ENCODE results near the gene ZNF512B.
"Not testable (repeated sequence)": the region's sequence is repeated elsewhere in the genome, so short reads cannot be mapped to it uniquely, and the experiment has no call there.

Gene ZNF512B

DNA sequence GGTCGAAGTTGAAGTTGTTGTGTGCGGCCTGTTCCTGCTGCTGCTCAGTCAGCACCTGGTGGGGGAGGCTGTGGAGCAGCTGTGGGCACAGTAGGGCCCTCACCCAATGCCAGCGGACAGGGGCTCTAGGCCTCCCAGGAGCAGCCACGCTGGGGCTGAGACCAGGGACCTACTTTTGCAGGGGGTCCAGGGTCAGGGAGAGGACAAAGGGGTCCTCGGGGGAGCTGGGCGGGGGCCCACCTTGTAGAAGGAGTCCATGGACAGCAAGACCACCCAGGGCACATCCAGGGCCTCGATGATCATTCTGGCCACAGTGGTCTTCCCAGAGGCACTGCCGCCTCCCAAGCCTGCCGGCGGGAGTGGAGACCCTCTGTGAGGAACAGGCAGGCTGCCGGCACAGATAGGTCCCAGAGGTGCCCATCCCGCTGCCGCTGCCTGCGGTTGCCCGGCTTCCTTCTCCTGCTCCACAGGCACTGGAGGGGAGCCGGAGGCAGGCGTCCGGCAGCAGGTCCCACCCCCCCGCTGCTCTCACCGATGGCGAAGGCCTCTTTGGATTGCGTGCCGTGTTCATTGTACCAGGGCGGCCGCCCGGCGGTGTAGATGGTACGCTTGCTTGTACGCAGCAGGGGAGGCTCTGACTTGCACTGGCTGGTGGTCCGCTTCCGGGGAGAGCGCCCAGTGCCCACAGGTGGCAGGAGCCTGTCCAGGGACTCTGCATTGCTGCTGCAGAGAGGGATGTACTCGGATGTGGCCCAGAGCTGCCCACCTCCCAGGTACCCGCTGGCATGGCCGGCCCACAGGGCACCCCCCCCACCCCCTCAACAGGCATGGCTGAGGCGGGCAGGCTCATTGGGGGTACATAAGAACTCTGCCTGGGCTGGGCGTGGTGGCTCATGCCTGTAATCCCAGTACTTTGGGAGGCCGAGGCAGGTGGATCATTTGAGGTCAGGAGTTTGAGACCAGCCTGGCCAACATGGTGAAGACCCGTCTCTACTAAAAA, 23.5 kb downstream of the ZNF512B start:
- no peak for DNase-seq

DNA sequence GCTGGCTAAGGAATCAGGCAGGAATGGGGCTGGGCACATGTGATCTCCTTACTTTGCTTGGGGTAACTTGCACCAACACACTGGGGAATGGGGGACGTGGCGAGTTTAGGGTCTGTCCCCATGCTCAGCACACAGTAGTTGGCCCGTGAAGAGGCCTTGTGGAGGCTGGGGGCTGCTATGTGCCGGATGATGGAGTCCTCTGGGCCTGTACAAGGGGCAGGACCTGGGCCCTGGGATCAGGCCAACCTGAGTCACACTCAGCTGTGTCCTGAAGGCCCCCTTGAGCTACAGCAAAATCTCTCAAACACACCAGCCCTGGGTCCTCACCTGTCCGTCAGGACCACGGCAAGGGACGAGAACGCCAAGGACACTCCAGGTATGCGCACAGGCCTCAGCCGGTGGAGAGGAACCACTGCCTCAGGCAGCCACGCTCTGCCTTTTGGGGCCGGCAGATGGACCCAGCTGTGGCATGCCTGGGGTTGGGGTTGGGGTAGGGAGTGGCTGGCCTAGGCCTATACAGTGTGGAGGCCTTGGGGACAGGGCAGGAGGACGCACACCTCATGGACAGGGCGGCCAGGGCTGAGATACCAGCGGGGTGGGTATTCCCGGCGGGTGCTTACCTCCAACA, 24.6 kb downstream of the ZNF512B start:
- no peak for DNase-seq

DNA sequence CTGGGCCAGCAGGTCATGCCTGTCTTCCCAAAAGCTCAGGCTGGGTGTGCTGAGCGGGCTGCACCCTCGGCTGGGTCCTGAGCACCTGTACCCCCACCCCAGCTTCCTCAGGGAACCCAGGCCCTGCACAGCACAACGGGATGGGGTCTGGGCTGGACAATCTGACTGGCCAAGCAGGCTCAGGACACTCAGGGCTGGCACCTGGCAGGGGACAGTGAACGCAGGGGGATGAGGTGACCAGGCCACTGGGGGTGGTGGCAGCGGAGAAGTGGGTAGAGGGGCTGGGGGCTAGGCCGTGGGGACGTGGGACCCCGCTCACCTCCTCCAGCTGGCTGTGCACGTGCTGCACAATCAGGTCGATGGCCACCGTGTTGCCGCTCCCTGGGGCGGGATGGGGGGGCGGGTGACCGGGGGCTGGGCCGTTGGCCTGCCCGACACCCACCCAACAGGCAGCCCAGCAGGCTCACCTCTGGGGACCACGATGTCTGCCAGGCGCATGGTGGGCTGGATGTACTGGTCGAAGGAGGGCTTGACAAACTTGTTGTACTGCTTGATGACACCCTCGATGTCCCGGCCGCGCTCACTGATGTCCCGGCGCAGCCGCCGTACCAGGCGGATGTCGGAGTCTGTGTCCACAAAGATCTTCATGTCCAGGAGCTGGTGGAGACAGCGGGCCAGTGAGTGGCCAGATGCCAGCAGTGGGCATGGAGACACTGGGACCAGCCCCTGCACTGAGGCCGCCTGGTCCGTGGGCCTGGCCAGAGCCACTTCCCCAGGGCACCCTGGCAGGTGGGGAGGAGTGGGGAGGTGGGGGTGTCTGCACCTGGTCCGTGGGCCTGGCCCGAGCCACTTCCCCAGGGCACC, 25.4 kb downstream of the ZNF512B start:
- DNase-seq, result no peak

DNA sequence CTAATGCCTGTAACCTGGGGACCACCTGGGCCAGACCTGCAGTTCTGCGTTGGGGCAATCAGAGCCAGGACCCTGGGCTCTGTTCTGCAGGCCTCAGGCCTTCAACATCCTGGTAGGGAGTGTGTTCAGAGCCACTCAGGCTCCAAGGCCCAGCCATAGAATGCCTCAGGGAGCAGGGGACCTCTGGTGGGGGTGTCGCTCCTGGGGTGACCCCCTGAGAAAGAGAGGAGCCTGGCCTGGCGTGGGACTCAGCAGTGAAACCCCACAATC, 26.0 kb downstream of the ZNF512B start:
- no peak for DNase-seq

DNA sequence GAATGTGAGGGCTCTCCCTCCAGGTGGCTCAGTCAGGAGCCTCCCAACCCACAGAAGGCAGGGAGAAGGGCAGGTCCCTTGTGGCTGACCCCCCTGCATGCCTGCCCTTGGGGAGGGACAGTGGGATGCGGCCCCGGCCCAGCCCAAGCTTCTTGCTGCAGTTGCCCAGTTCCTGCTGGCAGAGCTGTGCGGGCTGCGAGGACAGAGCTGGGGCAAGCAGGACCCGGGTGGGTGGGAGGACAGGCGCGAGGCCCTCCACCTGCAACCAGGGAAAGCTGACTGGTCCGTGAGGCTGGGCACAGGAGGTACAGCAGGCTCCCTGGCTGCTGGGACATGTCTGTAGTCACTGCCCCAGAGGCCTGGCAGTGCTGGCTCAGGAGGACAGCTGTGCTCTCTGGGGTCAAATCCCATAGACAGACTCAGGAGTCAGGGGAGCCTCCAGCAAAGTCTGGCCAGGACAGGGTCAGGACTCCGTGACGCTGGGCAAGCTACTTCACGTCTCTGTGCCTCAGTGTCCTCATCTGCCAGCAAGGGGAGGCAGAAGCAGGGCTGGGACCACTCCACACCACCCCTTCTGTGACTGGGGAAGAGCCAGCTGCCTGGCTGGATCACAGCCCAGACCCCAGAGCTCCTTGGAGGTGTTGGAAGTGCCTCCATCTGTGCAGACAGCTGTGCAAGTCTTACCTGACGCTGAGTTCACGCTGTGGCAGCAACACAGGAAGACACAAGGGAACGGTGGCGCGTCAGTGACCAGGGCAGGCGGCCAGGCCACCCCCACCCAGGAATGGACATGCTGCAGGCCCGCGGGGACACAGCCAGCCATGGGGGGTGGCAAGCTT, 26.5 kb downstream of the ZNF512B start:
- no peak for DNase-seq

DNA sequence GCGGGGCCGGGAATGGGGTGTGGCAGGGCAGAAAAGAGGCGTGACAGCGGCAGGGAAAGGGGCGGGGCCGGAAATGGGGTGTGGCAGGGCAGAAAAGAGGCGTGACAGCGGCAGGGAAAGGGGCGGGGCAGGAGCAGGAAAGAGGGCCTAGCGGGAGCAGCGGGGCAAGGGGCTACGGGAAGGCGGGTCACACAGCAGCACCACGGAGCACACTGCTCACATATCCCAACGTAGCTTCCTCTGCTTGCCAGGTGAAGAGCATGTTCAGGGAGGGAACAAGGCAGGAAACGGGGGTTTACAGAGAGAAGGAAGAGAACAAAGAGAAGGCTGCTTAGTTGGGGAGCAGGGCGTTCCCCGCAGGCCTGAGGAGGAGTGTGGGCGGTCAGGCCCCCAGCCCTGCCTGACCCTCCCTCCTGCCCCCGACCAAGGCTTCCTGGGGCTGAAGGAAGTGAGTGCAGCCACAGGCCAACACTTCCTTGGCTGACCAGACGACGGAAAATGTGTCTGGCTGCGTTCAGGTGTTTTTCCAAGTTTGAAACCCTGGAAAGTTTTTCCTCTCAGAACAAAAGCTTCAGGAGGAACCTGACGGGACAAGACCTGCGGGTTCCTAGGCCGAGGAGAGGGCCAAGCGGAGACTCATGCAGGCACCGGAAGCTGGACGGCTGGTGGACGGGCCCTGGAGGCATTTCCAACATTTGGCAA, 27.3 kb downstream of the ZNF512B start:
- no peak for DNase-seq

DNA sequence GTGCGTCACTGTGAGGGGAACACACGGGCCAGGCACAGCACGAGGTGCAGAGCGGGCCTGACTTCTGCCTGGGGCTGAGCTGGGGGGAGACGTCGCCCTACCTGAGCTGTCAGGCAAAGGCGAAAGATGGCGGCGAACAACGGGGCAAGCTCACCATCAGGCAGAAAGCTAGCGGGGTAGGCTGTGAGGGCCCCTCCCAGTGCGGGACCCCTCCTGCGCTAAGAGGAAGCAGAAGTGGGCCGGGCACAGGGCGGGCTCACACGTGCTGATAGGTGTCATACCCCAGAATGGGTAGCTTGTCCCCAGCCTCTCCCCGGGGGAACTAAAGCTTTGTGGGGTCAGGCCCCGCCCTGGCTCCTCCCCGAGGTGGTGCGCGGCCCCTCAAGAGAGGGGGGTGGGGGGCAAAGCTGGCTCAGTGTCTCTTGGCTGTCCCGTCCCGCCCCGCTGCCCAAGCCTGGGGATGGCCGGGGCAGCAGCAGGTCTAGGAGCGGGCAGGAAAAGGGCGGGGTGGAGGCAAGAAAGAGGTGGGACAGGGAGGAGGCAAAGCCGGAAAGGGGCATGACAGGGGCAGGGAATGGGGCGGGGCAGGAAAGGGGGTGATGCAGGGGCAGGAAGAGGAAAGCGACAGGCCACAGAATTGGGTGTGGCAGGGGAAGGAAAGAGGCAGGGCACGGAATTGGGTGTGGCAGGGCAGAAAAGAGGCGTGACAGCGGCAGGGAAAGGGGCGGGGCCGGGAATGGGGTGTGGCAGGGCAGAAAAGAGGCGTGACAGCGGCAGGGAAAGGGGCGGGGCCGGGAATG, 28.2 kb downstream of the ZNF512B start:
- no peak for DNase-seq

DNA sequence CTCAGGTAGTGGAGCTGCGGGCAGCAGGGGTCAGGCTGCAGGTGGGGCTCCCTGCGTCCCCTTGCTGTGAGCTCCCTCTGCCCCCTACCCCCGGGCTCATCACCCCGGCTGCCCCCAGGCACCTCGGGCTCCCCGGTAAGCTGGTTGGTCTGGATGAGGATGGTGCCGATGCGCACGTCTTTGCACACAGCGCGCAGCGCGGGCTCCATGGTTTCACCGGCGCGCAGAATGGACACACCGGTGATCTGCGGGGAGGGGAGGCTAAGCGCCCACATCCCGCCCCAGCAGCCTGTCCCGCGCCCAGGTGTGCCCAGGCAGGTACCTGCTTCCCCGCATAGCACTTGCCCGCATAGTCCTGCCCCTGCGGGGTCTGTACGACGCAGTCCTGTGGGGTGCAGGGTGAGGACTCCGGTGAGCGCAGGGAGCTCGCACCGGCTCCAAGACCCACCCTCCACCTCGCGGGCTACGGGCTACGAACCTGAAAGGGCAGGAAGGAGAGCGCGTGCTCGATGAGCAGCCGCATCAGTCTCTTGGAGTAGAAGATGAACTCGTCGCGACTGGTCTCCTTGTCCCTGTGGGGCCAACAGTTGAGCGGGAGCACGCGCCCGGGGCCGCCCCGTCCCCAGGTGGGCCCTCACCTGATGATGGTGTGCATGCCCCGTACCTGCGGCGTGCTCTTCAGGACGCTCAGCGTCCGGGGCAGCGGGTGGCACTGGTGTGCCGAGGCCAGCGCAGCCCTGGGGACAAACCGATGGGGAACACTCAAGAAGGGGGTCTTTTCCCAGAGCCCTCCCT, 29.1 kb downstream of the ZNF512B start:
- DNase-seq, result no peak

DNA sequence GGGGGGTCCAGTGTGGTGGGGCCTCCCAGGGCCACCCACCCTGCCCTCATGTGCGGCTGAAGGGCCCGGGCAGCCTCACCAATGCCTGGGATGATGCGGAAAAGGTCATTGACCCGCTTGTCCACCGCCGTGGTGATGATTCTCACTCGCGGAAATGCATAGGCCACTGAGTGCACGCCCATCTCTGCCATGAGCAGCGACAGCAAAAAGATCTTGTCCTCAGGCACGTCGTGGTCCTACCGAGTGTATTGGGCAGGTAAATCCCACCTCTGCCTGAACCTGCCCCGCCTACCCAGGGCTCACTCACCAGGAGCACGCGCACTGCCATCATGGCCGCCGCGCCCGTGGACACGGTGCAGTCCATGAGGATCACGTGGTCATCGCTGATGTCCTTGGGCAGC, 29.7 kb downstream of the ZNF512B start:
- DNase-seq, result no peak

DNA sequence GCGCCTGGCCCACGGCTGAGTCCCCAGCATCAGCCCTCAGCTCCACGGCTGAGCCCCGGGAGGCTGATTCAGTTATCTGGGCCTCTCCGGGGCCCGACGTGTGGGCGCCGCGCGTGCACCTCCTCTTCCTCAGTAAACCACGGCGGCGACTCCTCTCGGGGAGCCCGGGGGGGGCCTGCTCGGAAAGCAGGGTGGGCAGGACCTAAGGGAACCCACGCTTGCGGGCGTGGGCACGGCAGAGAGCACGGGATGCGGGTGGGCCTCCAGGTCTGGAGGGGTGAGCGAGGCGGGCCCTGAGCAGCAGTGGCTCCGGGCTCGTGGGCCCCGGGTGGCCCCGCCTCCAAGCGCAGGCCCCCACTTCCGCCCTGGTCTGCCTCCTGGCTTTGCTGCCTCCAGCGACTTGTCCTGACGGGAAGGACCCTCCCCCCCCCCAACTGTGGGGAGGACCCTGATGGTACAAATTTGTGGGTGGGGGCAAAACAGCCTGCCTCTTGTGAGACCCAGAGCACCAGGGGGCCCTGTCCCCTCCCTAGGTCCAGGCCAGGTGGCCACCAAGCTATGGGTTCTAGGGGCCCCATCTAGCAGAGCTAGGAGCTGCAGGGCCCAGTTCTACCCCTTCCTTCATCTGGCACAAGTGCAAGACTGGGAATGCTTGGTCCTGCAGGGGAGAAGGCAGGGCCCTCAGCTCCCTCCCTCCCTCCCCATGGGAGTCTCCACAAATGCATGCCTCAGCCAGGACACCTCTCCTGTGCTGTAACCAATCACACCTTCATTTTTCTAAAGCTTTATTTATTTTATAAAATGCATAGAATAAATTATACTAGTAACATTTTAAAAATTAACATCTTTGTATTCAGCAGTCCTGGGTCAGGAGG, 30.4 kb downstream of the ZNF512B start:
- no peak for DNase-seq

DNA sequence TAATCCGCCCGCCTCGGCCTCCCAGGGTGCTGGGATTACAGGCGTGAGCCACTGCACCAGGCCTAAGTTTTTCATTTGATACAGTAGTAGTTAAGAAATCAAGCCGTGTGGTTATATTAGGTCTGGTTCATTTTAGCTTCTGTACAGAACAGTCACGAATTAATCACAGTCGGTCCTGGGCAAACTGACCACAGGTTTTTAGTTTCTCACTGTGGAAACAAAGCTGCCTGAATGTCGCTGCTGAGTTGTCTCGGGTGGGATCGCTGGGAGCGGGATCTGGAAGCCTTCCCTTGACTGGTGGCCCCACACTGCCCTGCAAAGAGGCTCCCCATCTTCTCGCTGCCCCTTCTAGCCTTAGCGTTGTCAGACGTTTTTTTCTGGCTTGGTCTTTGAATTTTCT, 32.1 kb downstream of the ZNF512B start:
- no peak for DNase-seq

DNA sequence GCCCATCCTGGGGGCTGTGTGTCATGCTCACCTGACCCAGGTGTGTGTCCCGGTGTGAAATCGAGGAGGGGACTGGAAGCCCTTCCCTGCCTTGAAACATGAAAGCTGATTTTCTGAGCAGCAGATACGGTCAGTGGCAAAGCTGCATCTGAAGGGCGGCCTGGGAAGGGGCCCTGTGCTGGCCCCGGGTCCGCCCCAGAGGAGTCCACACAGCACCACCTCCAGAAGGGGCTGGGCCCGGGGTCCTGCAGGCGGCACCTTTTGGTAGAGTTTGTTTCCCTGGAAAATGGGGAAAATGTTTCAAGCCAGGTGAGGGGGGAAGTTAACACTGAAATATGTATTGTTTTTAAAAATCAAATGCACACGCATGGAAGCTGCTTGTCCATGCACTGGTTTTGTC, 34.3 kb downstream of the ZNF512B start:
- DNase-seq, result no peak

DNA sequence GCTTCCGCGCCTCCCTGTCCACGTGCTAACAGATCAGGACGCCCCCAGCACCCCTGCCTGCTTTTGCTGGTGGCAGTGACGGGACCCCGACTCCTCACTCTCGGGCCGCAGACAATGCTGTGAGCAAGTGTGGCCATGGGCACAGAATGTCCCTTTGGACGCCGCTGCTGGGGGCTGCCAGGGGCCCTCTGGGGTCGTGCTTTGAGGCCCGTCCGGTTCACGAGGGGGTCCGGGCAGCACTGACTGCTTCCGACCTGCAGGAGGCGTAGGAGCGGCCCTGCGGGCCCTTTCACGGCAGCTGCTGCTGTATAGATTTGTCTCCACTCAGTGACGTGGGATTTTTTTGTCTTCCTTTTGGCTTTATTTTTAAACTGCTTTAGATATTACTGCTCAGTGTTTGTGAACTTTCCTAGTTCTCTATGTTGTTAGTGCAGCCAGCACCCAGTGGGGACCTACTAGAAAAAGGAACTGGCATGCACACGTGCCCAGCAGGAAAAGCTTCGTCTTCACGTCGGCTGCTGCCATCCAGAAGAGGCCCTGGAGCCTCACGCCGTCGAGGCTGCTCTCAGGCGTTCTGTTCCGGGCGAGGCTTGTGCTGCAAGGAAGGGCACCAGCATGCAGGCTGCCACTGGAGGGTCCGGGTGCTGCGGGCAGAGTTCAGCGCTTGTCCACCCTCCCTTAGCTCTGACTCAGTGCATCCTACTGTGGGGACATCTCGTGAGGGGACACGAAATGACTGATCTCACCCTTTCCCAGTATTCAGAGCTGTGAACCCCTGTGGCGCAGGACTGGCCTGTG, 35.3 kb downstream of the ZNF512B start:
- no peak for DNase-seq

DNA sequence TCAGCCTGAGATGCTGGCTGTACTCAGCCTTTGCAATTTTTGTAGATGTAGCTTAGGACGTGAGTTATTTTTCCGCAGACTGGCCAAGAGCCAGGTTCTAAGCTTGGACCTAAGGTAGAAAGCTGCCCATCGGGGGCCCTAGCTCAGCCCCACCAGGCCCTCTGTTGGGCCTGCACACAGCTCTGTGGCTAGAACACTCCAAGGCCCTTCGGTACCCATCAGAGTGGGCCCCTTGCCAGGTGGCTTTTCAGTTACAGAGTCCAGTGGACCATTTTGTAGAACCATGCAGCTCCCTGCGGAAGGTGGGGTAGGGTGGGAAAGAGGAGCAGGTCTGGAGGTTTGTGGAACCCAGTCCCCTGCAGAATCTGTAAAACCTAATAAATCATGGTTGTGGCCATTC, 36.1 kb downstream of the ZNF512B start:
- no peak for DNase-seq

DNA sequence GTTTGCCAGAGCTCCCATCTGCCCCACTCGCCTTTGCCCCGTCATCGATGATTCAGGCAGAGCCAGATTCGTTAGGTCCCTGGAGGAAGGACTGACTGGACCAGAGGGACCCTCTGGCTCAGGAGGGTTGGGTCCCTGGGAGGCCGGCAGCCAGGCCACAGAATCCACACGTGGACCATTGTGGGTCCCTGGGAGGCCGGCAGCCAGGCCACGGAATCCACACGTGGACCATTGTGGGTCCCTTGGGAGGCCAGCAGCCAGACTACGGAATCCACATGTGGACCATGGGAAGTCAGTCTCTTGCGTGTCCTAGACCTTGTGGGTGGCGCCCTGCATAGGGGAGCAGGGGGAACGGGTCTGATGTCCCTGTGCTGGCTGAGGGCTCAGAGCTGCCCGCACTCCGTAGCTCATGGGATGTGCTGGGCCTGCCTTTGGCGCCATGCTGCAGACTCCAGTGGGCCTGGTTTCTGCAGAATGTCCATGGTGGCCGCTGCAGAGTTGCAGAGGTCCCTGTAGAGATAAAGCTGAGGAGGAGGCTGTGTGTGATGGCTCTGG, 37.0 kb downstream of the ZNF512B start:
- no peak for DNase-seq

DNA sequence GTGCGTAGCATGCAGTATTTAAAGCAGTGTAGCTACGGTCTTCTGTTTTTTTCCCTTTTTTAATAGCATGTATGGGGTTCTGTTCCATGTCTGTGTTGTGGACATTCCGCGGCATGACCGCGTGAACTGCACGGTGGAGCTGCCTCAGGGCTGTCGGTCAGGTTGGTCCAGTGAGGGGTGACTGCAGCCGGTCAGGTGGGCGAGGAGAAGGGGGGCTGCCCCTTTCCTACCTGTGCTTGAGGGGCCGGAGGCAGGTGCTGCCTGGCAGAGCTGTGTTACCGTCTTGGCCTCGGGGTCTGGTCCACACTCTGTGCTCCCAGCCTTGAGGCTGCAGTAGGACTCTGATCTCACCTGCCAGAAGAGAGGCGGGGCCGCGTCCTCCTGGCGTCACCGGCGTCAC, 38.0 kb downstream of the ZNF512B start:
- no peak for DNase-seq

DNA sequence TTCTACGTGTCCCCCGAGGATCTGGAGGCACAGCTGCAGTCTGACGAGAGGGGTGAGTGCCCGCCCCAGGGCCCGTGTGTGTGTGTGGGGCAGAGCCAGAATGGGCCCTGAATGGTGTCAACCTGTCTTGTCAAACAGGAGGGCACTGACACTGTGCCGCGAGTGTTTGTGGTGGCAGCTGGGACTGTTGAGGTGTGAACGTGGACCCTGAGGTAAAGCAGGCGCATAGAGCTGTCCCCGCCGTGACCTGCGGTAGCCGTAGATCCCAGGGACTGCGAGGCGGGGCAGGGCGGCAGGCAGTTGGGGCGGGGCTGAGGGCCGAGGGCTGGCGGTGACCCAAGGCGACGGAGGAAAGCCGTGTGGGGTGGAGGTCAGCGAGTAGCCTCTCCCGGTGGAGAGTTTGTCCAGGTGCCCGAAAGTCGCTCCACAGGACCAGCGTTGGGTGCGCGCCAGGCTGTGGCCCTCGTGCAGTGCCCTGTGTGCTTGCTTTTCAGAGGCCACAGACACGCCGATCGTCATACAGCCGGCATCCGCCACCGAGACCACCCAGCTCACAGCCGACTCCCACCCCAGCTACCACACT, 38.7 kb downstream of the ZNF512B start:
- no peak for DNase-seq

DNA sequence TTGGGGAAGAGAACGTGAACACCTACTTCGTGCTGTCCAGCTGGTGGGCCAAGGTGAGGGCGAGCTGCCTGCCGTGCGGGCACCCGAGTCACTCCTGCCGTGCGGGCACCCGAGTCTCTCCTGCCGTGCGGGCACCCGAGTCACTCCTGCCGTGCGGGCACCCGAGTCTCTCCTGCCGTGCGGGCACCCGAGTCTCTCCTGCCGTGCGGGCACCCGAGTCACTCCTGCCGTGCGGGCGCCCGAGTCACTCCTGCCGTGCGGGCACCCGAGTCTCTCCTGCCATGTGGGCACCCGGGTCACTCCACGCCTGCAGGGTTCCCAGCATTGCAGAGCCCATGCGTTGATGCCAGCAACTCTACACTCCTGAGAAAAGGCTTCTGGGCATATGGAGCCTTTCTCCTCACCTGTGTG, 40.3 kb downstream of the ZNF512B start:
- not testable (repeated sequence) for DNase-seq

Measured in GOT3 (cell line).